Sigmoid colon (tissue), 4 donors: ENCODE data around the gene RPL21.

ENCODE experiments used
- EP300 ChIP-seq, 4 donors: sonication (generic); formaldehyde crosslinking; IDR thresholded peaks; one replicate each; pipeline ENCODE4 v1.6.1; 2017; ENCODE audit warnings: antibody characterized with exemption in 4 of 4
- TF ChIP-seq, protein P1 (sequence below), 4 experiments: fragments of 450-650 bp in 3 of 4; fragments of 200-600 bp in 1 of 4; IDR thresholded peaks; one replicate each; pipeline ENCODE4 v1.5.1; 2016 to 2019; ENCODE audit warnings: antibody characterized with exemption in 4 of 4, mild to moderate bottlenecking in 3 of 4, moderate library complexity in 2 of 4

DNA sequence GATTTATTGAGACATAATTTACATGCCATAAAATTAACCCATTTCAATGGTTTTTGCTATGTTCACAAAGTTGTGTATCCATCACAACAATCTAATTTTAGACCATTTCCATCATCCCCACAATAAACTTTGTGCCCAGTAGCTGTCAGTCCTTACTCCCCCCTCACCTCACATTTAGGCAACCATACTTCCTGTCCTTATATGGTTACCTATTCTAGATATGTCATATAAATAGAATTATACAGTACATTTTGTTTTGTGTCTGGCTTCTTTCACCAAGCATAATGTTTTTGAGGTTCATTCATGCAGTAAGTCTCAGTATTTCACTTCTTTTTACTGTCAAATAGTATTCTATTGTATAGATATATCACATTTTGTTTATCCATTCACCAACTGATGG lies 23.2 kb upstream of the RPL21 start:
- TF ChIP-seq EP300 (IDR thresholded peaks at IDR 0.05), result peak in 1 of 4 donors; percentile 11
- TF ChIP-seq, protein P1, sequence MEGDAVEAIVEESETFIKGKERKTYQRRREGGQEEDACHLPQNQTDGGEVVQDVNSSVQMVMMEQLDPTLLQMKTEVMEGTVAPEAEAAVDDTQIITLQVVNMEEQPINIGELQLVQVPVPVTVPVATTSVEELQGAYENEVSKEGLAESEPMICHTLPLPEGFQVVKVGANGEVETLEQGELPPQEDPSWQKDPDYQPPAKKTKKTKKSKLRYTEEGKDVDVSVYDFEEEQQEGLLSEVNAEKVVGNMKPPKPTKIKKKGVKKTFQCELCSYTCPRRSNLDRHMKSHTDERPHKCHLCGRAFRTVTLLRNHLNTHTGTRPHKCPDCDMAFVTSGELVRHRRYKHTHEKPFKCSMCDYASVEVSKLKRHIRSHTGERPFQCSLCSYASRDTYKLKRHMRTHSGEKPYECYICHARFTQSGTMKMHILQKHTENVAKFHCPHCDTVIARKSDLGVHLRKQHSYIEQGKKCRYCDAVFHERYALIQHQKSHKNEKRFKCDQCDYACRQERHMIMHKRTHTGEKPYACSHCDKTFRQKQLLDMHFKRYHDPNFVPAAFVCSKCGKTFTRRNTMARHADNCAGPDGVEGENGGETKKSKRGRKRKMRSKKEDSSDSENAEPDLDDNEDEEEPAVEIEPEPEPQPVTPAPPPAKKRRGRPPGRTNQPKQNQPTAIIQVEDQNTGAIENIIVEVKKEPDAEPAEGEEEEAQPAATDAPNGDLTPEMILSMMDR (IDR thresholded peaks at IDR 0.05), result no peak
